NCI-H187 (cell line): ENCODE data around the gene PITPNC1.
"Not testable (repeated sequence)": the region's sequence is repeated elsewhere in the genome, so short reads cannot be mapped to it uniquely, and the experiment has no call there.

ENCODE experiments used
- DNase-seq, 2 experiments: peaks; one replicate each; lab custom pipeline; 2025; lab: John Stamatoyannopoulos, UW

PITPNC1 gene

GRCh38 chr17:67376737-67377487, at the start of gene PITPNC1:
TSS of gene PITPNC1 (plus strand) at chr17:67377281.
- peak; percentile 58 to 75 for DNase-seq

GRCh38 chr17:67328026-67328425, 49.1 kb upstream of the PITPNC1 start:
- no peak for DNase-seq

GRCh38 chr17:67331381-67332161, 45.5 kb upstream of the PITPNC1 start:
- DNase-seq: not testable (repeated sequence)

GRCh38 chr17:67332162-67332508, 44.9 kb upstream of the PITPNC1 start:
- DNase-seq: not testable (repeated sequence)

GRCh38 chr17:67335245-67335835, 41.7 kb upstream of the PITPNC1 start:
- DNase-seq: no peak

GRCh38 chr17:67336859-67337258, 40.2 kb upstream of the PITPNC1 start:
- DNase-seq: no peak

- DNase-seq: not testable (repeated sequence)
Measured at GRCh38 chr17:67338353-67338752, 38.7 kb upstream of the PITPNC1 start.

- DNase-seq: no peak
Measured at GRCh38 chr17:67343237-67343636, 33.8 kb upstream of the PITPNC1 start.

GRCh38 chr17:67347826-67348225, 29.3 kb upstream of the PITPNC1 start:
- no peak for DNase-seq

GRCh38 chr17:67349420-67349819, 27.7 kb upstream of the PITPNC1 start:
- DNase-seq: no peak

- no peak for DNase-seq
Measured at GRCh38 chr17:67353161-67353560, 23.9 kb upstream of the PITPNC1 start.

GRCh38 chr17:67353929-67354574, 23.0 kb upstream of the PITPNC1 start:
- DNase-seq: no peak

GRCh38 chr17:67358612-67359011, 18.5 kb upstream of the PITPNC1 start:
- no peak for DNase-seq

GRCh38 chr17:67359960-67360791, 16.9 kb upstream of the PITPNC1 start:
- DNase-seq: no peak

GRCh38 chr17:67360880-67361279, 16.2 kb upstream of the PITPNC1 start:
- no peak for DNase-seq

- DNase-seq: no peak
Measured at GRCh38 chr17:67362173-67362572, 14.9 kb upstream of the PITPNC1 start.

GRCh38 chr17:67364847-67365737, 12.0 kb upstream of the PITPNC1 start:
- DNase-seq: no peak

- no peak for DNase-seq
Measured at GRCh38 chr17:67365738-67366192, 11.3 kb upstream of the PITPNC1 start.

- peak; percentile 87 to 90 for DNase-seq
Measured at GRCh38 chr17:67366193-67367157, 10.6 kb upstream of the PITPNC1 start, which contains the start of gene PSMD12. TSS of gene PSMD12 (minus strand) at chr17:67366577. CDS start at chr17:67366519, 58 bp downstream.
